ENCODE measurements around the gene TBX18.

The TBX18 gene

GRCh38 chr6:84671183-84671582, 93.2 kb downstream of the TBX18 start:
- DNase-seq (ENCODE audit: low spot score): no peak

- no peak for DNase-seq (ENCODE audit: low spot score)
Measured at GRCh38 chr6:84669945-84670344, 94.5 kb downstream of the TBX18 start.

- no peak for DNase-seq (ENCODE audit: low spot score)
Measured at GRCh38 chr6:84667252-84668213, 96.9 kb downstream of the TBX18 start.

GRCh38 chr6:84665401-84665800, 99.0 kb downstream of the TBX18 start:
- DNase-seq (ENCODE audit: low spot score): no peak

- DNase-seq (ENCODE audit: low spot score): no peak
Measured at GRCh38 chr6:84663866-84664265, 100.5 kb downstream of the TBX18 start.

GRCh38 chr6:84657486-84657885, 106.9 kb downstream of the TBX18 start:
- no peak for DNase-seq (ENCODE audit: low spot score)

- DNase-seq (ENCODE audit: low spot score): no peak
Measured at GRCh38 chr6:84657025-84657424, 107.4 kb downstream of the TBX18 start.

- no peak for DNase-seq (ENCODE audit: low spot score)
Measured at GRCh38 chr6:84653027-84653551, 111.3 kb downstream of the TBX18 start.

GRCh38 chr6:84652356-84653026, 111.9 kb downstream of the TBX18 start:
- no peak for DNase-seq (ENCODE audit: low spot score)

- no peak for DNase-seq (ENCODE audit: low spot score)
Measured at GRCh38 chr6:84651583-84651982, 112.8 kb downstream of the TBX18 start.

- no peak for DNase-seq (ENCODE audit: low spot score)
Measured at GRCh38 chr6:84648444-84648843, 116.0 kb downstream of the TBX18 start.

GRCh38 chr6:84645563-84646266, 118.7 kb downstream of the TBX18 start:
- DNase-seq (ENCODE audit: low spot score): no peak

GRCh38 chr6:84645000-84645399, 119.4 kb downstream of the TBX18 start:
- DNase-seq (ENCODE audit: low spot score): no peak

- no peak for DNase-seq (ENCODE audit: low spot score)
Measured at GRCh38 chr6:84643778-84644177, 120.6 kb downstream of the TBX18 start.

- DNase-seq (ENCODE audit: low spot score): no peak
Measured at GRCh38 chr6:84641076-84641475, 123.3 kb downstream of the TBX18 start.

- no peak for DNase-seq (ENCODE audit: low spot score)
Measured at GRCh38 chr6:84639396-84639795, 125.0 kb downstream of the TBX18 start.

GRCh38 chr6:84638286-84638685, 126.1 kb downstream of the TBX18 start:
- DNase-seq (ENCODE audit: low spot score): no peak

Data from D341Med (cell line).